ENCODE results near the gene SMYD2.

SMYD2 gene

DNA sequence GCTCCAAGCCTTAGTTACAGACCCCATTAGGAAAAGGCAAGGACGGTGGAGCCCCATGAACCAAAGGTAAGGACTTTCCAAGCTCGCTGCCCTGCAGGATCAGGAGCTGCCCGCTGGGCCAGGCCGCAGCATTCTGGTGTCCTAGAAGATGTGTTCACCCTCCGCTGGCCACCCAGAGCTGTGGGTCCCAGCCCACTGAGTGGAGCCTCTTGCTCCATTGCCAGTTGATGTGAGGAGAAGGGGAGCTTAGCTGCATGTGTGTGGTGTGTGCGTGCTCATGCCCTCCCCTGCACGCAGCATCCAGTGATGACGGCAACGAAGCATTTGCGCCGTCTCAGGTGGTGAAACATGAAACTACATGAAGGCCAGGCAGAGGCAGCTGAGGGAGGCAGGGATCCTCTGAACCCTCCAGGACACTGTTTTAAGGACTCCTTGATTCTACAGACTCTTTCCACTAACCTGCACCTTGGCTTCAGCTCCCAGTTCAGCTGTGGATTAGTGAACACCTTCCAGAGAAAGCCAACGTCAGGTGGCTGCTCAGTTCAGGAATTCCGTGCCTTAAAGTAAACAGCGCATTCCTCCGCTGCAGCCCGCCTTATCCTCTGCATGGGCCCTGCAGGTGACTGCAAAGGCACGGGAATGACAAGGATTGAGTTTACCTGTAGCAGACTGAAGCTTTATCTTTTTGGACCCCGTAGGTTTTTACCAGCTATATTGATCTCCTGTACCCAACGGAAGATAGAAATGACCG is 48.7 kb downstream of the SMYD2 start:
- no peak for DNase-seq (ENCODE audit: low read depth in 3 of 3)

DNA sequence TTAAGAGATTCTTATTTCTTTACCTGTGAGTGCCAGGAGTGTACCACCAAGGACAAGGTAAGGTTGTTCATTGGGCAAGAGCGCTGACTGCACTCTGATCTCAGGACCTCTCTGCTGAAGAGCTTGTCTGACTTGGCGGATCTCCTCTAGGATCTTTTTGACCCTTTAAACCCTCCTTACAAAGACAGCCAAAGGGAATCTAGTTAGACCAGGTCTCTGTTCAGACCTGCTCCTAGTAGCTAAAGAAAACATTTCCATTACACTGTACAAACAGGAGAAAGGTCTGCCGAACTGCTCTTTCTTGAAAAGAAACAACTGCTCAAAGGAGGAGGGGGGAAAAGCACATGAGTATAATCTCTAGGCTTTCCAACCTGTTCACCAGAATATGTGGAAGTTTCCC is 49.3 kb downstream of the SMYD2 start:
- no peak for DNase-seq (ENCODE audit: low read depth in 3 of 3)

DNA sequence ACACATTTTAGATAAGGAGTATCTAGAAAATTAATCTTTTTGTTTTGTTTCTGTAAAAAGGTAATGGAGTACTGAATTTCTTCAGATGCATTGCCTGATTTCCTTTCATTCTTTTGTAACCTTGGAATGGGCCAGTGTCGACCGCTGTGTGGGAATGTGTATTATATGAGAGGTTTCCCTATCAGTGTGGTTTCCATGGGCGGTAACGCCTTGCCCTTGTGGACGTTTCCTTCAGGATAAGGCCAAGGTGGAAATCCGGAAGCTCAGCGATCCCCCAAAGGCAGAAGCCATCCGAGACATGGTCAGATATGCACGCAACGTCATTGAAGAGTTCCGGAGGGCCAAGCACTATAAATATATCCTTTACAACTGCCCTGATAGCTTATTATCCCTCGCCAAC is 49.8 kb downstream of the SMYD2 start:
- DNase-seq (ENCODE audit: low read depth in 3 of 3) = no peak

- no peak for DNase-seq (ENCODE audit: low read depth in 3 of 3)
Measured at GRCh38 chr1:214331180-214331579, 50.2 kb downstream of the SMYD2 start.

GRCh38 chr1:214331827-214332423 is 51.0 kb downstream of the SMYD2 start:
- DNase-seq (ENCODE audit: low read depth in 3 of 3) = peak; percentile 31 to 51 (median 37)

GRCh38 chr1:214332946-214333798 is 52.2 kb downstream of the SMYD2 start:
- DNase-seq (ENCODE audit: low read depth in 3 of 3) = peak in 1 of 3 experiments; percentile 29

DNA sequence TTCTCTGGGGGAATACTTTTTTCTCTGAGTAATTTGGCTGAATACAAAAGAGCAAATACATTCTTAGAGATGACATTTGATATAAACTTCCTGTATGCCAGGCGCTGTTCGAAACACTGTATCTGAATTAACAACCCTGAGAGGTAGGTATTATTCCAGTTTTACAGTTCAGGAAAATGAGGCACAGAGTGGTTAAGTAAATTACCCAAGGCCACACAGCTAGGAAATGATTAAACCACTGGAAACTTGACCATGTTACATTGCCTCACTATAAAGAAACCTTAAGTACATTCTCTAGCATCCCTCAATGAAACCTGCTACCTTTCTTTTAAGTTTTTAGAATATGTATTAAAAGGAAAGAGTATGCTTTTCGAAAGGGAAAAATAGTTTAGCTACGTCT is 54.6 kb downstream of the SMYD2 start:
- DNase-seq (ENCODE audit: low read depth in 3 of 3) = no peak

GRCh38 chr1:214337015-214337414 is 56.1 kb downstream of the SMYD2 start:
- no peak for DNase-seq (ENCODE audit: low read depth in 3 of 3)

DNA sequence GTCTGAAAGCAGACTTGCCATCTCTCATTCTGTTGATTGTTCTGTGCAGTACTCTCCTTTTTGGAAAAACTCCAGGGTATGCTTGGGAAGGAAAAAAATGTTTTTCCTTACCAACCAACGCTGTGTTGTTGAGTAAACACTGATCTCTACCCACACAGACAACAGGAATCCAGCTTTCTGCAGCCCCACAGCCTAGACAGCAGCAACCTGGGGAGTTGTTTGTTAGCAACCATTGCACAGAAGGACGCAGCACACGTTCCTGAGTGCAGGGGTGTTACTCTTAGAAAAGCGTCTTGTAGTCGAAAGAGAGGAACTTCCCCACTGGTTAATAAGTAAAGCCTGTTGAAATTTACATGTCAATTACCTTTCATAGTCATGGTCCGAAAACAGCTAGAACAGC is 56.6 kb downstream of the SMYD2 start:
- DNase-seq (ENCODE audit: low read depth in 3 of 3) = no peak

- DNase-seq (ENCODE audit: low read depth in 3 of 3) = no peak
Measured at GRCh38 chr1:214338212-214338611, 57.3 kb downstream of the SMYD2 start.

DNA sequence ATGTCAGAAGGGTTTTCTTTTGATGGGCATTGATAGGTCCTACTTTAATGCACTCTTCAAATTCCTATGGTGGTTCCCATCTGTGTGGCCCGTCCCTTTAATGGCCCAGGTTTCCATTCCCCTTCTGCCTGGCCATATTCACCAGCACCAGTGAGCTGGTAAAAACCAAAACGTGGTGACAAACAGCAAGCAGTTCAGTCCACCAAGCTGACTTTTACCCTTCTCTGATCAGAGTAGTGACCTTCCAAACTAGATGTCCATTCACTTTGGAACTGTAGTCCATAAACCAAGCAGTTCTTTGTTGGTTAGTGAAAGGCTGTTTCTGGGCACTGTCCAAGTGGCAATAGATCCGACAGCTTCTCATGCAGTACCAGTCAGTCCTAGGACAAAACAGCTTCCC is 60.5 kb downstream of the SMYD2 start:
- no peak for DNase-seq (ENCODE audit: low read depth in 3 of 3)

GRCh38 chr1:214341932-214342331 is 61.0 kb downstream of the SMYD2 start:
- DNase-seq (ENCODE audit: low read depth in 3 of 3) = no peak

- DNase-seq (ENCODE audit: low read depth in 3 of 3) = no peak
Measured at GRCh38 chr1:214342525-214342924, 61.6 kb downstream of the SMYD2 start.

GRCh38 chr1:214344897-214345296 is 63.9 kb downstream of the SMYD2 start:
- DNase-seq (ENCODE audit: low read depth in 3 of 3) = no peak

- DNase-seq (ENCODE audit: low read depth in 3 of 3) = no peak
Measured at GRCh38 chr1:214349008-214349407, 68.0 kb downstream of the SMYD2 start.

- DNase-seq (ENCODE audit: low read depth in 3 of 3) = no peak
Measured at GRCh38 chr1:214349781-214350180, 68.8 kb downstream of the SMYD2 start.

DNA sequence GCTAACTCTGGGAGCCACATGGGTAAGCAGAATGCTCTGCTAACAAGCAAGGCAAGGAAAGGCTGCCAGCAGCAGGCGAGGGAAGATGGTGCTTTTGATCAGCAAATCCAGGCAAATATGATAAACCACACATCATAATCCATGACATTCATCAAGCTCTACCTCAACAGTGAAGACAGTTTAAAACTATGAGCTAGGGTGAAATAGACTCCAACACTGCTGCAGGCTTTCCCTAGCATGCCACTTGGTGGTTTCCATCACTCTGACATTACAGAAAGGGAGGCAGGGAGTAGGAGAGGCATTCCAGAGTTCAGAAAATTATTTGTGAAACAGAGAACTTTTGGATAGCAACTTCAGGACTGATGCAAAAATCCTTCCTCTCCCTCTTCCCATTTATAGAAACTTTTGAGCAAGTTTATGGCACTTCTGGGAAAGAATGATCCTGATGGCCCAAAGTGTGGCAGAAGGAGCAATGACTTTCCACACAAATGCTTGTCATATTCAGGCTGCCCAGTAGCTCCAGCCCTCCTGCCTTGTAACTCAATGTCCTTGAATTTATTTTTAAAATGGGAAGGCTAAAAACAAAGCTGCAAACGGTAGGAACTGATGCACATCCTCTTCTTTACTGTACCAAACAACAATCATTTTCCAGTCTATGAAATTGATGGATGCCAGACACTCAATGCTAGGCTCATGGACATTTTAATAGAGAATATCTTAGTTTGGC is 70.8 kb downstream of the SMYD2 start:
- DNase-seq (ENCODE audit: low read depth in 3 of 3) = no peak

GRCh38 chr1:214352838-214353237 is 71.9 kb downstream of the SMYD2 start:
- DNase-seq (ENCODE audit: low read depth in 3 of 3) = no peak

GRCh38 chr1:214354440-214355148 is 73.6 kb downstream of the SMYD2 start:
- DNase-seq (ENCODE audit: low read depth in 3 of 3) = no peak

DNA sequence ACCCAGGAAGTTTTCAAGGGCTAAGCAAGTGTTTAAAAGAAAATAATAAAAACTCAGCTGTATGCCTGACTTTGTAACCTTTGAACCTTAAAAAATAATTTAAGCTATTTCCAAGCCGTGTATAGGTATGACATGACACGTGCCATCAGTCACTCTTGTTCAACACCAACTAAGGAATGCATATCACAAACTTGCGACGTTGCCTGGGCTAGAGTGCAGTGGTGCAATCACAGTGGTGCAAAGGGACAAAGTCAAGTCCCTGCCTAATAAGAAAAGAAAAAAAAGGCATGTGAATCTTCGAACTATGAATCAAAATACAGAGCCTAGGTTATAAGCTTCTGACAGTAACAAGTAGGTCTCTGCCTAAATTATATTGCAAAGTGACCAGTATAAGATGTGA is 79.2 kb downstream of the SMYD2 start:
- no peak for DNase-seq (ENCODE audit: low read depth in 3 of 3)

DNA sequence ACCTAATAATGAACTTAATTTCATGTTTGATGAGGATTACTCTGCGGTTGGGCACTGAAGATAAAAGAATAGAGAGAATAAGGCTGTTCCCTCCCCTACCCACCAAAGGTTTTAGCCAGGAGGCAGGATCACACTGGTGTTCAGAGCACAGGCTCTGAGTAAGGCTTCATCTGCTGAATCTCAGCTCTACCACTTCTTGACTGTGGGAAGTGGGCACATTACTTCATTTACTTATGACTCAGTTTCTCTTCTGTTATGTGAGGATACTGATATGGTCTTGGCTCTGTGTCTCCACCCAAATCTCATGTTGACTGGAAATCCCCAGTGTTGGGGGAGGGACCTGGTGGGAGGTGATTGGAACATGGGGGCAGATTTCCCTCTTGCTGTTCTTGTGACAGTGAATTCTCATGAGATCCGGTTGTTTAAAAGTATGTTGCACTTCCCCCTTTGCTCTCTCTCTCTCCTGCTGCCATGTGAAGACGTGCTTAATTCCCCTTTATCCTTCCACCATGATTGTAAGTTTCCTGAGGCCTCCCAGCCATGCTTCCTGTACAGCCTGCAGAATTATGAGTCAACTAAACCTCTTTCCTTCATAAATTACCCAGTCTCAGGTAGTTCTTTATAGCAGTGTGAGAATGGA is 79.7 kb downstream of the SMYD2 start:
- DNase-seq (ENCODE audit: low read depth in 3 of 3) = no peak
